Activated naive CD8-positive, alpha-beta T cell treated with anti-CD3 and anti-CD28 coated beads, Interleukin-2, amount 50 U/mL, for 24 hours (primary cell): ENCODE data around the gene REG1B.

Experiments
- ATAC-seq: fragments of 150-1000 bp; cut with Tn5 transposase; one replicate; pipeline ENCODE4 v1.10.0; 2021
- DNase-seq: peaks from one replicate; pipeline ENCODE4 v3.0.0; 2021
- H3K27ac Mint-ChIP-seq: one replicate; pipeline ENCODE4 v1.8.0; 2021; ENCODE audit warnings: mild to moderate bottlenecking, mixed read lengths
- H3K27me3 Mint-ChIP-seq: one replicate; pipeline ENCODE4 v1.8.0; 2021; ENCODE audit warnings: mixed read lengths
- H3K36me3 Mint-ChIP-seq: one replicate; pipeline ENCODE4 v1.8.0; 2021; ENCODE audit warnings: low read depth, mixed read lengths
- H3K4me1 Mint-ChIP-seq: one replicate; pipeline ENCODE4 v1.8.0; 2021; ENCODE audit warnings: mixed read lengths
- H3K4me3 Mint-ChIP-seq: one replicate; pipeline ENCODE4 v1.8.0; 2021; ENCODE audit warnings: mild to moderate bottlenecking, moderate library complexity, mixed read lengths
- H3K9me3 Mint-ChIP-seq: one replicate; pipeline ENCODE4 v1.8.0; 2021; ENCODE audit warnings: mixed read lengths

The REG1B gene

DNA sequence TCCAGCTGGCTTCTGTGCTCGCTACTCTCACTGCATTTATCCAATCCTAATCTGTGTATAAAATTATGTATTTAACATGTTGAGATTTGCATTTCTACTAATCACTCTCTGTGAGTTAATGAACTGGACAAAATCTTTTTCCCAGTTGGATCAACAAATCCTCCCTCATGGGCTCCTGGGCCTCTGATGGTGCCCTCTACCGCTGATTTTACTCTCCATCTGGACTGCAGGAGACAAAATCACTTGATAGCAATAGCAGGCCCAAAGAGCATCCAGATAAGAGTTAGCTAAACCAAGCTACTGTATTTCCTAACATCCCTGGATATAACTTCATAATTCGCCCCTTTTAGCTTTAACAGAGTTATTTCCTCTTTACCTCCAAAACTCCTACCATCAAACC lies 47.8 kb downstream of the REG1B start:
- Mint-ChIP-seq H3K9me3 (no peaks in the 10 kb centered on the region), H3K36me3 (no peaks in the 10 kb centered on the region), H3K27me3 (no peaks in the 10 kb centered on the region), H3K4me1 (no peaks in the 10 kb centered on the region), H3K27ac (no peak overlapping the region), H3K4me3 (no peak overlapping the region)
- ATAC-seq = no peak
- no peak for DNase-seq
